Subcutaneous adipose tissue (tissue), 4 donors: ENCODE measurements around the gene CD93. TPM values are rescaled to one million over a fixed set of nuclear protein-coding genes. Genes with fewer than 3 reads are reported as not detected.

Experiments used
- CTCF ChIP-seq: fragments of 450-650 bp; IDR thresholded peaks from one replicate; pipeline ENCODE4 v1.5.1; 2016; ENCODE audit warnings: low read depth, mild to moderate bottlenecking, control low read depth, antibody characterized with exemption, moderate library complexity
- total RNA-seq, 4 donors: library from RNA; depleted of rRNA; stranded (reverse); fragments of >200 nt; gene quantifications; one replicate each; pipeline ENCODE4 v1.1.0, GENCODE V29; 2016

Gene CD93
- total RNA-seq, 4 donors from 2014 or later, result 47.8 to 82.9 (median 61.0) TPM

- no peak for TF ChIP-seq CTCF
These were observed 578 bp downstream of the CD93 start for GRCh38 chr20:23085436-23086055.

GRCh38 chr20:23084845-23085365 lies 1.2 kb downstream of the CD93 start:
- TF ChIP-seq CTCF, result no peak

GRCh38 chr20:23084282-23084844 lies 1.8 kb downstream of the CD93 start:
- TF ChIP-seq CTCF, result no peak

- no peak for TF ChIP-seq CTCF
These were observed 2.4 kb downstream of the CD93 start for GRCh38 chr20:23083553-23084220.

GRCh38 chr20:23082846-23083552 lies 3.1 kb downstream of the CD93 start:
- TF ChIP-seq CTCF, result no peak

- no peak for TF ChIP-seq CTCF
These were observed 4.8 kb downstream of the CD93 start for GRCh38 chr20:23081263-23081819.
